K562 (cell line): ENCODE data around the gene DAO. TPM values are rescaled to one million over a fixed set of nuclear protein-coding genes. Genes with fewer than 3 reads are reported as not detected.

Experiments used
- ARID3A ChIP-seq: IDR thresholded peaks from 2 replicates; pipeline ENCODE4 v1.6.1; 2012; ENCODE audit warnings: low read depth, low read length, improper control_type of control experiment, borderline replicate concordance
- CREB5 ChIP-seq: fragments of 250-450 bp; sonication (Bioruptor Pico); IDR thresholded peaks from 2 replicates; pipeline ENCODE4 v1.5.0; 2020; ENCODE audit warnings: mild to moderate bottlenecking
- KAT8 ChIP-seq: fragments of 450-650 bp; IDR thresholded peaks from 2 replicates; pipeline ENCODE4 v1.6.1; 2016; ENCODE audit warnings: low read depth, mild to moderate bottlenecking
- RBBP5 ChIP-seq: fragments of 200-600 bp; sonication (generic); IDR thresholded peaks from 2 replicates; pipeline ENCODE4 v1.6.1; 2012; ENCODE audit warnings: borderline replicate concordance, mild to moderate bottlenecking, low read length, control low read depth, inconsistent platforms; ENCODE audit not compliant: insufficient read depth, poor library complexity, severe bottlenecking
- SMAD1 ChIP-seq: fragments of 150-350 bp; IDR thresholded peaks from 2 replicates; pipeline ENCODE4 v1.6.1; 2014; ENCODE audit warnings: low read length, low read depth; ENCODE audit not compliant: partially characterized antibody
- SMAD3 ChIP-seq: fragments of 450-650 bp; formaldehyde crosslinking; conservative IDR thresholded peaks from 2 replicates; pipeline ENCODE4 v1.4.0; 2020; ENCODE audit warnings: mild to moderate bottlenecking
- ZC3H8 ChIP-seq: fragments of 450-650 bp; IDR thresholded peaks from 2 replicates; pipeline ENCODE4 v1.6.1; 2017
- ZNF3 ChIP-seq: fragments of 250-450 bp; sonication (Bioruptor Pico); IDR thresholded peaks from 2 replicates; pipeline ENCODE4 v1.5.0; 2021; ENCODE audit warnings: mild to moderate bottlenecking, moderate library complexity
- ZNF318 ChIP-seq, 2 experiments: fragments of 450-650 bp; IDR thresholded peaks; 2 replicates each; pipeline ENCODE4 v1.6.1; 2016; ENCODE audit warnings: mild to moderate bottlenecking in 2 of 2, borderline replicate concordance in 1 of 2, low read depth in 1 of 2, moderate library complexity in 1 of 2
- polyA plus RNA-seq, 8 experiments: library from polyadenylated mRNA; depleted of rRNA in 4 of 8; stranded (reverse) in 5 of 8; unstranded in 3 of 8; fragments of >200 nt; fragmentation: Nextera tagmentation in 2 of 8; fragmentation: Illumina TruSeq in 1 of 8; extraction: Ambion mirVana in 2 of 8; extraction: Trizol in 1 of 8; gene quantifications; 2 replicates each; pipeline versions ENCODE4 v1.2.1 to v1.2.3, GENCODE V29; 2011 to 2014; ENCODE audit warnings: inconsistent platforms in 1 of 8, missing spikeins in 1 of 8
- total RNA-seq, 7 experiments: library from RNA; depleted of rRNA in 6 of 7; stranded (reverse); fragments of >200 nt in 6 of 7; fragmentation: Illumina TruSeq in 2 of 7; extraction: Trizol in 2 of 7; gene quantifications; 2 replicates each; pipeline versions ENCODE4 v1.2.1 to v1.2.3, GENCODE V29; 2011 to 2021; ENCODE audit warnings: low replicate concordance in 1 of 7

The DAO gene
- total and polyA plus RNA-seq, 9 of the 15 experiments (the other 6 are each of a cell fraction or from before 2014, with no cell fraction given): not detected

GRCh38 chr12:108855284-108856169 lies 24.4 kb upstream of the DAO start (continued):
- TF ChIP-seq ZNF3 (CRISPR knock-in tag) (no peak), ZNF318 (IDR thresholded peaks at IDR 0.05; ENCODE audit: borderline replicate concordance in 1 of 2, low read depth in 1 of 2) (no peak), SMAD1 (no peak), ARID3A (peak; percentile 22; the same call in 1 of the 2 replicates), KAT8 (no peak), ZC3H8 (no peak), SMAD3 (no peak), RBBP5 (peak; percentile 35), CREB5 (CRISPR knock-in tag) (no peak)
